HG03354 (cell line): ENCODE results near the gene CRYL1.

Experiments used
- ATAC-seq: cut with Tn5 transposase; IDR thresholded peaks from one replicate; pipeline ENCODE4 v1.9.1; 2021; ENCODE audit warnings: mild to moderate bottlenecking; ENCODE audit not compliant: unreplicated experiment, poor library complexity, severe bottlenecking

The CRYL1 gene

DNA sequence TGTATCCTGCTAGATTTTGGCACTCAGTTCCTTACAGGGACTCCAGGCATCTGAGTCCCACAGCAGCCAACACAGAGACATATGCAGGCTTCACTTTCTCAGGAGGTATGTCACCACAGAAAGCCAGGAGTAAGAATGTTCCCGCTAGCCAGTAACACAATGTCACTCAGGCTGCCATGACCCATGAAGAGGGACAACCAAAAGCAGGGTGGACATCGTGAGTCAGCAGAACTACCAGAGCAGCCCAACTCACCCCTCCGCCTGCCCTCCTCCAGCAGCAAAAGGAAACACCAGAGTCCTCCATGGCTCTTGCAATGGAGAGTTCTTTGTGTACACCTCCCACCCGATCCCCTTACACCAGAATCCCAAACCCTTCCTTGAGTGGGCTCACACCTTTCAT is 95.4 kb downstream of the CRYL1 start:
- no peak for ATAC-seq

DNA sequence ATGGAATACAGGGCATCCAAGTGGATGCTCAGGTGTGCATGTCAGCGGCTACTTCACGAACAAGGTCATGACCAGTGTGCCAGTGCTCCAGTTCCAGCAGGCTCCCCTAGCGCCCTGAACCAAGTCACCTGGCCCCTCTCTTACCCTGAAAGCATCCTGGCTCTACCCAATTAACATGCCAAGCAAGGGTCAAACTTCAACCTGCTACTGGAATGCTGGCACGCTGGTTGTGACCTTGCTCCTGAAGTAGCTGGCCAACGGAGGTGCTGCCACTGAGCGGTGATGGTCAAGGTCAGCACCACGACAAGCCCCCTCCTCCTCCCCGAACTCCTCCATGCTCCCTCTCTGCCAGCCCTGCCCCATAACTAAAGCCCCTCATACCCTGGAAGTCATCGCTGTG is 96.0 kb downstream of the CRYL1 start:
- ATAC-seq: no peak

DNA sequence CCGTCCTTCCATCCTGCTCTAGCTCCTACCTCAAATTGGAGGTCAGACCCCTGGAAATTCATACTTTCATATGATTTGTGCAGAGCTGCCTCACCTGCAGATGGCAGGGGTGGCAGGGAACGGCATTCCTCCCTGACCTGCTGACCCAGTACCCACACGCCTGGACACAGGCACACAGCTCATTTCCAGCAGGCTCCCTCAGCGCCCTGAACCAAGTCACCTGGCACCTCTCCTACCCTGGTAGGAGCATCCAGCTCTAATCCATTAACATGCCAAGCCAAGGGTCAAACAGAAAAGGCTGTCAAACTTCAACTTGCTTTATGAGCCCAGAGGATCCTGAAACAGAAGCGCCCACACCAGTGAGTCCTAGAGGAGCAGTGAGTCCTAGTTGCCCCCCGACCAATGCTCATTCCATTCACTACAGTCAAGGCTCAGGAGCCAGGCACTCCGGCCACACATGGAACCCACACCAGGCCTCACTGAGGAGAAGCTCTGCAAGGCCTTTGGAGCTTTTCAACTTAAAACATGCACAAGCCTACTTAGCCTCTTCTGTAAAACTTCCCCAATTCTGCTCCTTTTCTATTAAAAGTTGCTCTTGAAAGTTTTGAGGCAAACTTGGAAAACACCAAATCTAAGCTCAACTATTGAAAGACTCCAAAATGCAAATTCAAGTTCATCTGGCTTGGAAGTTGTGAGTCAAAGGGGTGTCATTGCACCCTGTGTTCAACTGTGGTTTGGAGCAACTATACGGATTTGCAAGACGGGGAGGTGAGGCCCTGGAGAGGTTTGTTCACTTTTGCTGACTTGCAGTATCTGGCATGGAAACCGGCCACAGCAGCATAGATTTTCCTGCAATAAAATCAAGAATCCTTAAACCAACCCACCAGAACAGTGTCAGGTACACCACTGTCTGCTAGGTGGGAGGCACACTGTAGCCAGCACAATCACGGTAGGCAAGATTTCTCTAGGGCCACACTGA is 96.7 kb downstream of the CRYL1 start:
- ATAC-seq: no peak

DNA sequence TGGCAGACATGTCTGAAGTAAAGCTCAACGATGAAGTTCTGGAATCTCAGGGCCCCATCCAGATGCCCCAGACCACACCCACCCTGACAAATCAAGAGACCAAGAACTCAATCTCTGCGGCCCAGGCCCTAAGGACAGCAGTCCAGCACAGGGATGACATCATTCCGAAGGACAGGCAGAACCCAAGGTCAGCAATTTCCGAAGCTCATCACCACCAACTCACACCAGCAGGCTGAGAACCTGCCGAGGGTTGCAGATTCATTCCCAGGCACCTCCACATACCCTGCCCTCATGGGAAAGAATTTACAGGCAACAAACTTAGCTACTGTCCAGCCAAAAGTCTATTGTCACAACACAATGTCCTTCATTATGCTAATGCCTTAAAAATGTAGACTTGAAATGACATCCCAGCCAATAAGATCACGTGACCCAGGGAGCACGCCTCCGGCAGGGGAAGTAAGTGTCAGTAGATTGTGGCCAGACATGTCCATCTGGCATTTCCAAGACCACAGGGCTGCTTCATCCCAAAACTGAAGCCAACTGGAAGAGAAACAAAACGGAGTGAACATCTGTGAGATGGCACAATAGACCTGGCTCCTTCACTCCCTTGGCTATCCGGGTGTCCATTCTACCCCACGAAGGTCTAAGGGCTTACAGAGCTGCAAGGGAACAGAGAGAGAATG is 98.8 kb downstream of the CRYL1 start:
- no peak for ATAC-seq

DNA sequence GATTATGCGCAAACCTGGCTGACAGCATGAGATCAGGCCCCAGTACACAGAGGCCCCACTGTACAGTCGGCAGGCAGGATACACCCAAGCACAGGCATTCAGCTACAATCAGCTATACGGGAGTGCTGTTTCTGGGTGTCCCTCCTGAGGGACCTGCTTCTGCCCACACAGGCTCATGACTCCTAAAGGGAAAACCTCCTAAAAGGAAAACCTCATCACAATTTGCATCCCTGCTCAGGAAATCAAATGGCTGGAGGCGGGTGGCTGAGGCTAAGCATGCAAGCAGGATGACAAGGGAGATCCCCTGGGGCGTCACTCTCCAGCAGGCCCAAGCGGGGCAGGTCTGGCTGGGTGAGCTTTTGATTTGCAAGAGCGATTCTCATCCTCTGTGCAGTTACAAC is 99.8 kb downstream of the CRYL1 start:
- peak; percentile 79 for ATAC-seq

DNA sequence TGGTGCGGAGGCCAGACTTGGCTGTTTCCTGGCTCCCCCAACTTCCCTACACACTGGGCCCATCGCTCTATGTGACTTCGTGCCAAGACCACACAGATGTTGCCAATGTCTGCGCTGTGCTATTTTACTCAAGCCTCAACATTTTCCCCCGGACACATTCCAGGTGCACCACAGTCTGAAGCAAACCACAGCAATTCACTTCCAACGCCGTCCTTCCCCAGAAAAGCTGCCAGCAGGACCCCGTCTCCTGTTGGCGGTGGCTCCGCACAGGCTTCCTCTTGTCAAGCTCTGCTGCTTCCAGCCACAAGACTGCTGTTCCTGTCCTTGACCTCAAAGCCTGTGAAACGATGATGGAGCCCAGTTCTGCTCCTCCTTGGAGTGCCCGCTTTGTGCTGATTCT is 100.7 kb downstream of the CRYL1 start:
- ATAC-seq: peak; percentile 32

DNA sequence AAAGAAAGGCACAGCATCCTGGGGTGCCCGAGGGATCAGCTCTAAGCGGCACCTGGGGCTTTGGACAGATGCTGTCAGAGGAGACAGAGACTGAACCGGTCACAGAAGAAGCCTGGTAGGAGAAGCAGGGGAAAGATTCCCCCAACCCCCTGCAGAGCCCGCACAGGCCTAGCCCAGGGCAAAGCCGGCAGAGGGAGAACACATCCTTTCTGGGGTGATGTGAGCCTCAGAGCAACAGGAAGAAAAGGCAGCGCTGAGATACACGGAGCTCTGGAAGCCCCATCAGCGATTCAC is 101.2 kb downstream of the CRYL1 start:
- ATAC-seq: no peak

DNA sequence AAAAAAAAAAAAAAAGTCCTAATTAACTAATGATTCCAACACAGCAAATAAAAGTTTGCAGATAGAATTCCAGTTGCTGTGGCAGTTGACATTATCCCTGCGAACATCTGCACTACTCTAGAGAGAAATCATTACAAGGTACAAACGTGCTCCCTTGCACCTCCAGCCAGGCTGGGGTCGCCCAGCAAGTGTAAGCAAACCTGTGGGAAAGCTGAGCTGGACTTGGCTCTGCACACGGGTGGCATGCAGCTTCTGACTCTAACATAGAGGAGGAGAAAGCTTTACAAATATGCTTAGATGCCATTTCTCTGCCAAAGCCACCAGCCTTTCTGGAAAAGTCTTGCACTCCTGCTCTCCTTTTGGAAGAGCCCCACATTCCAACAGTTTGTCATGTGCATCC is 103.3 kb downstream of the CRYL1 start:
- no peak for ATAC-seq

DNA sequence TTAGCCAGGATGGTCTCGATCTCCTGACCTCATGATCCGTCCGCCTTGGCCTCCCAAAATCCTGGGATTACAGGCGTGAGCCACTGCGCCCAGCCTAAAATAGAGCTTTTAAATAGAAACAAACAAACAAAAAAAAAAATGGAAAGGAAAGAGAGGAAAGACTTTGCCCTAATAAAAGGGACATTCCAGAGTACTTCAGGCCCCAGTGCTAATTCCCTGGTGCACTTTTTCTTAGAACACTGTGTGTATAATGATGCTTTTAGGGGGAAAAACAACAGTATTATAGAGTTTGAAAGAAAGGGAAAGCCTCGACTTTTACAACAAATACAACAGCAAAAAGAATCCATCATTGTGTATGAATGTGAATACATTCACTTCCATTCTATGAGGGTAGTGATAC is 104.7 kb downstream of the CRYL1 start:
- ATAC-seq: no peak

DNA sequence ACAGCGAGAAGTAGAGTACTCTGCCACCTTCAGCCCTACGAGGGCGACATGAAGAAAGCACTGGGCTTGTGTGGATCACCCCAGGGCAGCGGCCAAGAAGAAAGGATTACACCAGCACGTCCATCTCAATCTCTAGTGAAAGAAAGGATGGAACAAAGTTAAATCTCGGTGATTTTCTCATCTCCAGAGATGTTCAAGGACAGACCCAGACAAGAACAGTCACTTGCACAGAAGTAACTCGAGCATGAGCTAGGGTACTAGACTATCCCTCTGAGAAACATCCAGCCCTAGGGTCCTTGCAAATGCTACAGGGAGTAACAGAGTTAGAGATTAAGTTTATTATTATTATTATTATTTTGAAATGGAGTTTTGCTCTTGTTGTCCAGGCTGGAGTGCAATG is 106.7 kb downstream of the CRYL1 start:
- no peak for ATAC-seq

DNA sequence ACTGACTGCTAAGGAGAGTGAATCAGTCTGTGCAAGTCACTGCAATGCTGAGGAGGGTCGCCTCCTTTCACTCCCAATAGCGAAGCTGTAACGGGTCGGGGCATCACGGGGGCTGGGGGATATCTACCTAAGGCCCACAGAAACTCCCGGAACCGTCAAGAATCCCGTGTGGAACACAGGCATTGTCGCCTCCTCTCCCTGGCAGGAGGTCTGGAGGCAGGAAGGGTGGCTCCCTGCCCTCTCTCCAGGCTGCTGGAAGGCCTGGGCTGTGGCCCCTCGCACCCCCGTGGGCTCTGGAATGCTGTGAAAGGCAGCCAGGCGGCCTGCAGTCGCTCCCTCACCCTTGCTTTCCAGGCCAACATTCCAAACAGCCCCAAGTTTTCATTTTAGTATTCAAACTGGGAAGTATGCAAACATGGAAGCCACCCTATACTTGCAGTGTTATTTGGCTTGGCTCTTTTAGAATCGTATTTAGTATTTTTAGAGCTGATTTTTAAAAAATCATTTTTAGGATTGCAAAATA is 109.4 kb downstream of the CRYL1 start:
- no peak for ATAC-seq

DNA sequence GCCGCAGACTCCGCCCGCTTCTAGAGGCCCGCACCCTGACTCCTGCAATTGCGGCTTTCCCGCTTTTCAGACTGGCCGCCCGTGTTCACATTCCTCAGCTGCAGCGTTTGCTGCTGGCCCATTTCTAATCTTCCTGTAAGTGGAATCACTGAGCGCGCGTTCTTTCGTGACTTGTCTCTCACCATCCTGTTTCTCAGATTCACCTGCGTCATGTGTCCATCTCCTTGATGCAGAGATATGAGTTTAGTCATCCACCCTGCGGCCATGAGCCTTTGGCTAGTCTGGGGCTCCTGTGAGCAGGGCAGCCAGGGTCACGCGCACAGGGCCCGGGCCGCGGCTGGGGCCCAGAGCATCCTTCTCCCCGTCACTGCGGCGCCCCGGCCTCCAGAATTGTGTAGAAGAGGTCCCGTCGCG is 110.0 kb downstream of the CRYL1 start:
- ATAC-seq: no peak

DNA sequence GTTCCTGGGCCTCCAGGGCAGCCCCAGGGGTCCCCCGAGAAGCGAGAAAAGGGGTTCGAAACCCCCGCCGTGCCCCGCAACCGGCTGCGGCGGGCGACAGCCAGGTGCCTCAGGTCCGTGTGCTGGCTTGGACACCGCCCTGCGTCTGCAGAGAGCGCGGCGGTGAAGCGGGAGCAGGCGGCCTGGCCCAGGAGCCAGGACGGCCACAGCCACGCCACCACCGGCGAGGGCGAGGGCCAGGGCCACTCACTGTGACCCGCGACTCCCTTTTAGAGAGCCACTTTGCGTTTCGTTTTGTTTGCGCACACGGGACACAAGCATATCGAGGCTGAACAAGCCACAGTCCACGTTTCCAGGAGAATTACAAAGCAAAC is 110.4 kb downstream of the CRYL1 start:
- no peak for ATAC-seq

DNA sequence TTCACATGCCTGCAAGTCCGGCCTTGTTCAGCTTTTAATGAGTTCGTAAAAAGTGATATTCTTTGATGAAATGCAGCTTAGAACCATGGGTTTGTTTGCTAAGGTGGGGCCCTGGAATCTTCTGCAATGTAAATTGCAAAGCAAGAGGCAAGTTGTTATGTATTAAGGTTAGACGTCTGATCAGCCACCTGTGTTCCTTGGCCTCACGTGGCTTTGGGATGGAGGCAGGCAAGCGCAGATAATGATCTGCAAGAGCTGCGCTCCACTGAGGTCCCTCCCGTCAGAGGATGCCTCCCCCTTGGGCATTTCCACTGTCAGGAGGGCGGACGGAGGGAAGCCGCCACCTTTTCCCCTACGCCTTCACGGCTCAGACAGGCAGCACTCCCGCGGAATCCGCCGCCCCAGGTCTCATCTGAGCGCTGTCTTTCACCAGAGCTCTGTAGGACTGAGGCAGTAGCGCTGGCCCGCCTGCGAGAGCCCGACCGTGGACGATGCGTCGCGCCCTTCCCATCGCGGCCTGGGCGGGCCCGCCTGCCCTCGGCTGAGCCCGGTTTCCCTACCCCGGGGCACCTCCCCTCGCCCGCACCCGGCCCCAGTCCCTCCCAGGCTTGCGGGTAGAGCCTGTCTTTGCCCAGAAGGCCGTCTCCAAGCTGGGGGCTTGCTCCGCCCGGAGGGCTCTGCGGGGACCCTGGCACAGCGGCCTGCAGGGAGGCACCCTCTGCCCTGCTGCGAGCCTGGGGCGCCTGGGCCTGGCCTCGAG is 110.9 kb downstream of the CRYL1 start:
- ATAC-seq: no peak

DNA sequence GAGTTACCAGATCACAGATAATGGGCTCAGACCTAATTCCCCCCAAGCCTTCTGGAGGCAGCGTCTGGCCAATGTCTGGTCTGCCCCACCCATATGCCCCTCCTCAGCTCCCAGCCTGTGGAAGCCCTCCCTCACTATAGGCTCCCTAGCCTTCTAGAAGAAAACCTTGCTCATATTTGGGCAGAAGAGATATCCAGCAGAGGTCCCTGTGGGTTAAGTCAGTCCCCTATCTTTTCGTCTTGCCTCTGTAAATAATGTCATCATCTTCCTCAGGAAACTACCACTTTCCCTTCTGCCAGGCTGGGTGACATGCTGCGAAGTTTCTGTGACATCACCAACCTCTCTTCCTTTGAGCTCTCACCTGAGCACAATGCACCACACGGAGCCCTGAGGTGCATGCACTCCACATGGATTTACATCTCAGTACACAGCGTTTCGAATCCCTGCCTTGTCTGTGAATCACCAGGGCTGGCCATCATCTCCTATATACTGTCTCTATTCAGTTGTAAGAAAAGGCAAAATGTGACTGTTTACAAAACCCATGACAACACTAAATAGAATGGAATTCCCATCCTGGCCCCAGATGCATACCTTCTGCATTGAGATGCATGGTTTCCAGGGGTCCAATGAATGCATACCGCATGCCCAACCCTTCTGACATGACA is 112.8 kb downstream of the CRYL1 start:
- ATAC-seq: no peak

DNA sequence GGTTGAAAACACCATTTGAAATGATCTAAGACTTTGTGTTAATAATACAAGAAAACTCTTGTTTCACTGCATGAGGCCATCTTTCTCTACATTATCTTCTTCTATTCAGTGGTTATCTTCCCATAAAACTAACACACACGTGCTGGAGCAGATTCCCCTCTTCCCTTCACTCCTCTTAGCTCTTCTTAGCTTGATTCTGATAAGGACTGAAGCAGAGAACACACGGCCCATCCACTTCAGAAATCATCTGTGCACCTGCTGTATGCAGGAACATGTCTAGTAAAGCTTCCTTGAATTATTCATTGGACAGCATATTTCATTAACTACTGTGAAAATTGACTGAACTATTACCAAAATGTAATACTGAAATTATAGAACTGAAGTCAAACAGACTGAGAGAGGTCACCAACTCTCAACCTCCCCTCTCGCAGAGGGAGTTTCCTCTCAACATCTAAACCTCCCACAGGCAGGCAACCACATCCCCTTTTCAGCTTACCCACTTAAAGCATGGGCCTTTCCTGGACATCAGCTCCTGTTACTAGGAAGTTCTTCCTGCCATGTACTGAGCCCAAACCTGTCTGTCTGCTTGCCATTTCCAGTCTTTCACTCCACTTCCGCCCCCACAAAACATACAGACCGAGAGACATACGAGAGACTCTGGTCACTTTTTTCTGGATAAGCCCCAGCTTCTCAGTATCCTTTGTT is 113.9 kb downstream of the CRYL1 start:
- peak; percentile 92 for ATAC-seq

DNA sequence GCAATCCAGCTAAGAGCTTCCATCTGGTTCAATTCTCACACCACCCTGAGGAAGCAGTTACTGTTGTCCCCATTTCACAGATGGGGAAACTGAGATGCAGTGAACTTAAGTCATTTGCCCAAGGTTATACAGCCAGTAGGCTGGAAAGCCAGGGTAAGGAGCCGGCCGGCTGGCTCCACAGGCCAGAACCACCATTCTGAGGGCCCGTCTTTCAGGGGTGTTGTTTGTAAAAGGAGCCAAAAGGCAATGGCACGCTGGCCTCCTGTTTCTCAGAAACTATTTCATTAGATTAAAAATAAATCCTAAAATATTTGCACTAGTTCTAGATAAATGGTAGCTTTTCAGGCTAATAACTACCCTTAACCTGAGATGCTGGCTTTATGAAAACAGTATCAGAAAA is 114.9 kb downstream of the CRYL1 start:
- ATAC-seq: no peak

DNA sequence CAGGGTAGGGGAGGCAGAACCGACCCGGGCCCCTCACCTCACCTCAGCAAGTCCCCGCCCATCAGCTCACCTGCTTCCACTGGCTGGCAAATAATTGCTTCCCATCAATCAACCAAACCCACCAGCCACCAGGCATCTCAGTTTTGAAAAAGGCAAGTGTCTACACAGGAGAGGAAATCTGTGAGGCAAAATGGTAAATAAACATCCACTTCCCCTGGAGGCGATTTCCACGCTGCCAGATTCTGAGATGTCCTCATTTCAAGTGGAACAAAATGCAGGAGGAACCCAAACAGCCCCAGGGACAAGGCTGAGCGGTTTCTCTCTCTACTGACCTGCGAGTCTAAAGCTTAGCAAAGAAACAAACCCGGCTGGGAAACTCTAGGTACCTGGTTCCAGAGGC is 117.5 kb downstream of the CRYL1 start:
- ATAC-seq: no peak

DNA sequence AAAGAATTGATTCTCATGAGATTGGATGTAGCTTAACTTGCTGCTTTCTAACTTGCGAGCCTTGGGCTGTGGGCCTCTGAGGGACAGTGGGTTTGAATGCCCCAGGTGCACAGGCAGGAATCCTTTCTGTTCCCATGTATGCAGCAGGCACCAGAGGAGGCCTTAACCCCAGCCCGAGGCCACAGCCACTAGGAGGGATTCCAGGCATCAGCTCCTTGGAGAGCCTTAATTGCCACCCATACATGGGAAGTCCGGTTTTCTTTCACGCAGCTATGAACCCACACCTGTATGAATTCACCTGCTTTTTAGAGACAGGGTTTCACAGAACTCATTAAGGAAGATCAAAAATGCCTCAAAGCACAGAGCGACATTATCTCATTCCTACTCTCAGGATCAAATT is 117.9 kb downstream of the CRYL1 start:
- ATAC-seq: no peak
